ENCODE data around the gene HAO1.

DNA sequence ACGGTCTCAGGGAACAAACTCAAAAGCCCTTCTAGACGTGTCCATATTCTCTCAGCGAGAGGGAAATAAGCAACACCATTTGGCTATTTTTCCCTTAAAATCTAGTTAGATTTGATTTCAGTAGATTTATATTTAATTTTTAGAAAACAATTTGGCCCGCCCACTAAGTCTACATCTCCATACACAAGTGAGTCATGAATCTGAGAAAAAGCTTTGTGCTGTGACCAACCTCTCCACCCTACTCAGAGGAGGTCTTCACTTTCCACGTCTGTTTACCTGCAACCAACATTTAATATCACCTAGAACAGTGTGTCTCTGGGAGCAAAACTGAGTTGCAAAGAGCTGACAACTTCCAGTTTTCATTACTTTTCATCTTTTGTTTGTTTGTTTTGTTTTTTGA lies 48.6 kb downstream of the HAO1 start:
- TF ChIP-seq, protein P1, sequence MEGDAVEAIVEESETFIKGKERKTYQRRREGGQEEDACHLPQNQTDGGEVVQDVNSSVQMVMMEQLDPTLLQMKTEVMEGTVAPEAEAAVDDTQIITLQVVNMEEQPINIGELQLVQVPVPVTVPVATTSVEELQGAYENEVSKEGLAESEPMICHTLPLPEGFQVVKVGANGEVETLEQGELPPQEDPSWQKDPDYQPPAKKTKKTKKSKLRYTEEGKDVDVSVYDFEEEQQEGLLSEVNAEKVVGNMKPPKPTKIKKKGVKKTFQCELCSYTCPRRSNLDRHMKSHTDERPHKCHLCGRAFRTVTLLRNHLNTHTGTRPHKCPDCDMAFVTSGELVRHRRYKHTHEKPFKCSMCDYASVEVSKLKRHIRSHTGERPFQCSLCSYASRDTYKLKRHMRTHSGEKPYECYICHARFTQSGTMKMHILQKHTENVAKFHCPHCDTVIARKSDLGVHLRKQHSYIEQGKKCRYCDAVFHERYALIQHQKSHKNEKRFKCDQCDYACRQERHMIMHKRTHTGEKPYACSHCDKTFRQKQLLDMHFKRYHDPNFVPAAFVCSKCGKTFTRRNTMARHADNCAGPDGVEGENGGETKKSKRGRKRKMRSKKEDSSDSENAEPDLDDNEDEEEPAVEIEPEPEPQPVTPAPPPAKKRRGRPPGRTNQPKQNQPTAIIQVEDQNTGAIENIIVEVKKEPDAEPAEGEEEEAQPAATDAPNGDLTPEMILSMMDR (conservative IDR thresholded peaks at IDR 0.05; ENCODE audit: low read depth, low read length) = no peak
- no peak for TF ChIP-seq CHD1 (IDR thresholded peaks at IDR 0.05; ENCODE audit: low read depth, low read length)
- TF ChIP-seq FOS (IDR thresholded peaks at IDR 0.05; ENCODE audit: low read depth, low read length) = no peak
- TF ChIP-seq, protein P2, sequence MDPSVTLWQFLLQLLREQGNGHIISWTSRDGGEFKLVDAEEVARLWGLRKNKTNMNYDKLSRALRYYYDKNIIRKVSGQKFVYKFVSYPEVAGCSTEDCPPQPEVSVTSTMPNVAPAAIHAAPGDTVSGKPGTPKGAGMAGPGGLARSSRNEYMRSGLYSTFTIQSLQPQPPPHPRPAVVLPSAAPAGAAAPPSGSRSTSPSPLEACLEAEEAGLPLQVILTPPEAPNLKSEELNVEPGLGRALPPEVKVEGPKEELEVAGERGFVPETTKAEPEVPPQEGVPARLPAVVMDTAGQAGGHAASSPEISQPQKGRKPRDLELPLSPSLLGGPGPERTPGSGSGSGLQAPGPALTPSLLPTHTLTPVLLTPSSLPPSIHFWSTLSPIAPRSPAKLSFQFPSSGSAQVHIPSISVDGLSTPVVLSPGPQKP (IDR thresholded peaks at IDR 0.05; ENCODE audit: borderline replicate concordance, low read depth, low read length) = no peak
- no peak for TF ChIP-seq RAD21 (IDR thresholded peaks at IDR 0.05; ENCODE audit: low read length)
- TF ChIP-seq BHLHE40 (IDR thresholded peaks at IDR 0.05; ENCODE audit: low read depth, low read length) = no peak
- TF ChIP-seq MAFK (IDR thresholded peaks at IDR 0.05; ENCODE audit: low read depth, low read length) = no peak
- TF ChIP-seq POLR2A (IDR thresholded peaks at IDR 0.05; ENCODE audit: low read depth, low read length) = no peak
- no peak for TF ChIP-seq RCOR1 (IDR thresholded peaks at IDR 0.05; ENCODE audit: insufficient replicate concordance, low read length)
- no peak for TF ChIP-seq SMC3 (IDR thresholded peaks at IDR 0.05; ENCODE audit: low read depth, low read length)
- TF ChIP-seq, protein P3, sequence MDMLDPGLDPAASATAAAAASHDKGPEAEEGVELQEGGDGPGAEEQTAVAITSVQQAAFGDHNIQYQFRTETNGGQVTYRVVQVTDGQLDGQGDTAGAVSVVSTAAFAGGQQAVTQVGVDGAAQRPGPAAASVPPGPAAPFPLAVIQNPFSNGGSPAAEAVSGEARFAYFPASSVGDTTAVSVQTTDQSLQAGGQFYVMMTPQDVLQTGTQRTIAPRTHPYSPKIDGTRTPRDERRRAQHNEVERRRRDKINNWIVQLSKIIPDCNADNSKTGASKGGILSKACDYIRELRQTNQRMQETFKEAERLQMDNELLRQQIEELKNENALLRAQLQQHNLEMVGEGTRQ (IDR thresholded peaks at IDR 0.05; ENCODE audit: low read depth, low read length) = no peak
- TF ChIP-seq NFE2L2 (IDR thresholded peaks at IDR 0.05; ENCODE audit: low read depth, low read length) = no peak
- TF ChIP-seq CEBPB (IDR thresholded peaks at IDR 0.05; ENCODE audit: low read depth, low read length) = no peak
- TF ChIP-seq RFX5 (IDR thresholded peaks at IDR 0.05; ENCODE audit: low read depth, low read length) = no peak

Measured in IMR-90 (cell line).